HG02623 (cell line): ENCODE data around the gene FOXN1.
"Not testable (repeated sequence)": the region's sequence is repeated elsewhere in the genome, so short reads cannot be mapped to it uniquely, and the experiment has no call there.

Experiments
- ATAC-seq: cut with Tn5 transposase; IDR thresholded peaks from one replicate; pipeline ENCODE4 v1.9.1; 2021; ENCODE audit warnings: moderate library complexity; ENCODE audit not compliant: unreplicated experiment

The FOXN1 gene

GRCh38 chr17:28499684-28500357 lies 6.3 kb upstream of the FOXN1 start:
- no peak for ATAC-seq

- peak; percentile 49 for ATAC-seq
These were observed 5.3 kb upstream of the FOXN1 start for GRCh38 chr17:28500712-28501379.

DNA sequence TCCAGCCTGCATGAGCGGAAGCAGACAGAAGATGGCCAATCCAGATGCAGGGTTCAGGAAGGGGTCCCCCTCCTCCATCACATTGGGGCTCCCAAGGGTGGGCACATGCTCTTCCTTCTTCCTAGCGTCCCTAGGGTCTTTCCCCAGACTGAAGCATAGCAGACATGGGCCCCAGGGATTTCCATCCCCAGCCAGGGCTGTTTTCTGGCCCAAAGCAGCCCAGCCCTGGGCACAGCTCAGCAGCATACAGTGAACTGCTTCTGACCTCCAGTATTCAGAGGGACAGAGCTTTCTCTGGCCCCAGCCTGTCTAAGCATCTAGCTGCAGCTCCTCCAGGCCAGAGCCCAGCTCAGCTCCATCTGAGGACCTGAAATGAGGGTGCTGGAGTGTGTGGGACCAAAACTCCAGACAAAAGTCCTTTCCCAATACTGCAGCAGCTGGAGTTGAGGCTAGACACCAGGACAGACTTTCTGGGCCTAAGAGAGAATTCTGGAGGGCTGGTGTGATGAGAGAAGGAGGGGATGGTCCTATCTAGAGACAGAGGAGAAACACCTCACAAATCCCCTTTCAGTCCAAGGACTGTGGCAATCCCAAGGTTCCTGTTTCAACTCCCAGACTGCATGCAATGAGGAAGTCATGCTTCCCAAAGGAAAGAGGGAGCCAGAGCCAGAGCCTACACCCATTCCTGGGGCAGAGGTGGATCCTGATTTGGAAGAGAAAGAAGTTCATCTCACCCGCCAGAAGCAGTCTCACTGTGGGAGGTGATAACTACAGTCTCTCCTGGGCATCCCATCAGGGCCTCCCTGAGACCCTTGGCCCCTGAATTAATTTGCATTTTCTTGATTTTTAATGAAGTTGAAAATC lies 4.5 kb upstream of the FOXN1 start:
- ATAC-seq, result no peak

- no peak for ATAC-seq
These were observed 2.7 kb upstream of the FOXN1 start for GRCh38 chr17:28503420-28503819.

GRCh38 chr17:28506763-28507487 lies 777 bp downstream of the FOXN1 start:
- no peak for ATAC-seq

DNA sequence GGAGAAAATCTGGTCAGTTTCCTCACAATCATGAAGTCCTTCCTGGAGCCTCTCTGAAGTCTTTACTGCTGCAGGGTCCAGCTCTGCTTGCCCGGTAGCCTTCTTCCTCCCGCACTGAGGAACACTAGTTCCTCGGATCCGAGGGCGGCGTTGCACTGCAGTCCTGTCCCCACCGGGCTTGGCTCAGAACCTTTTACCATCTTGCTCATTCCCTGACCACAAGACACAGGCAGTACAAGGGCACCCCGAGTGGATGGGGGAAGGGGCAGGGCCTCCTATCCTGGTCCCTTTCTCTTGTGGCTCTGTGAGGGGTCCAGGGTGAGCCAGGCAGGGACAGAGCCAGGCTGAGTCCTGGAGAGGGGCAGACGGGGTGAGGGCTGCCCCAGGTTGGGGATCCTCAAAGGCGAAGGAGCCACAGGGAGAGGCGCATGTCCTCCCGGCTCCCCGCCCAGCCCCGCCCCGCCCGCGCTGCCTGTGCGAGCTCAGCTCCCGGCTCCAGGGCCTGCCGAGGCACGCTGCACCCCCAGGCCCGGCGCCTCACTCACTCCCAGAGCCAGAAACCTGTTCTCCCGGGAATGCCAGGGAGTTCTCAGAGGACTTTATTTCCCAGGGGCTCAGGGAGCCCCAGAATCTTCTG lies 1.5 kb downstream of the FOXN1 start:
- ATAC-seq, result no peak

GRCh38 chr17:28508211-28508724 lies 2.1 kb downstream of the FOXN1 start:
- ATAC-seq, result no peak

DNA sequence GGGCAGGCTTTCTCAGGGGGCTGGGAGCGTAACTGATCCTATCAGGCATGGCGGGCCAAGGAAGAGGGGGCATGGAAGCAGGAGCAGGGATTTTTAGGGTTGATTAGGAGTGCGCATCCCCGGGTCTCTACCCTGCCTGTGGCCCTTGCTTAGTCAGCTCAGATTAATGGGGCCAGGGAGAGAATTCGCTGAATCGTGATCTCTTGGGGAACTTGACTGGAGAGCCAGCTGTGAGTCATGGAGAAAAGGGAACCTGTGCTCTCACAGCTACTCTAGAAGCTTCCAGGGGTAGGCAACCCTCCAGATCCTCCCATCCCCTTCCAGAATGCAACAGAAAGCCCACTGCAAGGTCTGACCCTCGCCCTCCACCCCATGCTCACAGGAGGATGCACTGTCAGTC lies 3.6 kb downstream of the FOXN1 start:
- no peak for ATAC-seq

- ATAC-seq, result no peak
These were observed 5.8 kb downstream of the FOXN1 start for GRCh38 chr17:28511858-28512461.

DNA sequence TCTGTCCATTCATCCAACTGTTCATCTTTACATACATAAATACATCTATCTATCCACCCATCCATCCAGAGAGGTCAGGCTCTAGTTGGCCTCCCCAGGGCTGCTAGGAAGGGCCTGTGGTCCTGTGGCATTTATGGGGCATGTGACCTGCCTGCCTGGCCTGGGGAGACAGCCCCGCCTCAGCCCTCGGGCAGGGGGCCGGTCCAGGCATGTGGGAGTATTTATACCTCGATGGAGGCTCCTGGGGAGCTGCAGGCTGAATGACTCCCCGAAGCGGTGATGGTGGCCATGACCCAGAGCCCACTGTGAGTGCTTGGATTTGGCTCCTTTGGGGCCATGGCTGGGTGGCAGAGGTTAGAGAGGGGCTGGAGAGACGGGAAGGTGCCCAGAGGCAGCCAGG lies 7.3 kb downstream of the FOXN1 start:
- ATAC-seq, result no peak

GRCh38 chr17:28514561-28515002 lies 8.4 kb downstream of the FOXN1 start:
- ATAC-seq, result no peak

GRCh38 chr17:28515518-28515917 lies 9.4 kb downstream of the FOXN1 start:
- ATAC-seq, result no peak

GRCh38 chr17:28518132-28518531 lies 12.0 kb downstream of the FOXN1 start:
- ATAC-seq, result no peak

DNA sequence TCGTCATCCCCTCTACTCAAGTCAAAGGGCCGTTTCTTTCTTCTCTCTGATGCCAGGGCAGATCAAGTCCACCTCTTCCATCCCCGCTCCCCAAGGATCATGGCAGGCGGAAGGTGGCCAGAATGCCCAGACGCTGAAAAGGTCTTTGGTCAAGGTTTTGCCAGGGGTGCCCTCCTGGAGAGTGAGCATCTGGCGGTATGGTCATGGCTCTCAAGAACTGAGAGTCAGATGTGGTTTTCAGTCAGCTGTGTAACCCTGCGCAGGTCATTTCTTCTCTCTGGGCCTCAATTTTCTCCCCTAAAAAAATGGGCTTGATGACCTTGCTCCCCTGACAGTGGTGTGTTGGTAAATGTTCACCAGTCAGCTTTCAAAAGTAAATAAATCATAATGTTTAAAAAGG lies 12.4 kb downstream of the FOXN1 start:
- no peak for ATAC-seq

- no peak for ATAC-seq
These were observed 13.1 kb downstream of the FOXN1 start for GRCh38 chr17:28519236-28519635.

DNA sequence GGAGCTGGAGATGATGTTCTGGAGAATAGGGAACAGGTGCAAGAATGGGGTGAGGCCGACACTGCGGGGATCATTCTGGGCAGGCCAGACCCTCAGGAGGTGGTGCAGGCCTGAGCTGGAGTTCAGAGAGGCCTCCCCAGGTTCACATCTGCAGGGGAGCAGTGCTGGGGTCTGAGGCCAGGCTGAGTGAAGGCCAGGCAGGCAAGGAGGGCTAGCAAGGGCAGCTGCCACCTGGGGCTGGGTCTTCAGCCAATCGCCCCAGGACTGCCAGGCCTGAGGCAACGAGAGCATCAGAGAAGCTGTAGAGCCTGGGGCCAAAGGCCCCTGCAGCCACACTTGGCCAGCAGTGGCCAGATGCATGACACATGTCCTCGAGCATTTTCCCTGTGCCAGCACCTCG lies 14.5 kb downstream of the FOXN1 start:
- no peak for ATAC-seq

DNA sequence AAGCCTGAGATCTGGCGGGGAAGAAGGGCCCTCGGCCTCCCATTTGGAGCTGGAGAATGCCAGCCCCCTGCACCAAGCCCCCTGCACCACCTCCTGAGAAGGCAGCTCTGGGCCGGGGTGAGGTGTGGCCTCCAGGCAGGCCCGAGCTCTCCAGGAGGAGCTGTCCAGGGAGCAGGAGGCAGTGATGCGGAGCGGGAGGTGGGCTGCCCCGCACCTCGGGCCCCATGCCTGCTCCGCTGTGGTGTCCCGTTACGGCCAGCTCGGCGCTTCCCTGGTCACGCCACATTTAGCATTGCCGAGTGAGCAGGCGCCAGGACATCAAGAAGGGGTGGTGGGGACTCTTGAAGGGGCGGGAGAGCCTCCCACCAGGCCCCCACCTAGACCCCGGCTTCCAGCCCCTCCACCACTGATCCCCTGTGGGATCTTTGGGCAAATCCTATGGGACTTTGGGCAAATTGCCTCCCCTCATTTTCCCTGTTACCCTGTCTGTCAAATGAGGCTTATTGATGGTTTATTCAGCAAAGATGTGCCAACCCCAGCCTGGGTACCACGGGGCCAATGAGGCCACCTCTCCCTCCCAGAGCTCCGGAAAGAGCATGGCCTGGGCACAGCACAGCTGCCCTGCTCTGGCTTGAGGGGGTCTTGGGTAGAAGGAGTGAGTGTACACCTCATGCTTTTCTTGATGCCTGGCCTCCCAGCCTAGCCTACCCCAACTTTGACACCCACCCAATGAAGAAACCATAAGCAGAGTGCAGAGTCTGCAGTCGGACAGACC lies 15.3 kb downstream of the FOXN1 start:
- ATAC-seq, result no peak

- ATAC-seq, result not testable (repeated sequence)
These were observed 16.1 kb downstream of the FOXN1 start for GRCh38 chr17:28522281-28522680.

- ATAC-seq, result no peak
These were observed 17.0 kb downstream of the FOXN1 start for GRCh38 chr17:28523186-28523585.
